Measurements from ENCODE around the gene NKG7. TPM values are rescaled to one million over a fixed set of nuclear protein-coding genes. Genes with fewer than 3 reads are reported as not detected.
A peak's percentile ranks its signal among the peaks of the same experiment; 100 is the strongest.

Gene NKG7
- total RNA-seq, 1 donor from 2014 or later: not detected

- peaks cover 11% of the 10 kb centered on the region for H3K27me3 Mint-ChIP-seq (ENCODE audit: unreplicated experiment)
Measured at GRCh38 chr19:51331193-51331592, 41.3 kb downstream of the NKG7 start.

DNA sequence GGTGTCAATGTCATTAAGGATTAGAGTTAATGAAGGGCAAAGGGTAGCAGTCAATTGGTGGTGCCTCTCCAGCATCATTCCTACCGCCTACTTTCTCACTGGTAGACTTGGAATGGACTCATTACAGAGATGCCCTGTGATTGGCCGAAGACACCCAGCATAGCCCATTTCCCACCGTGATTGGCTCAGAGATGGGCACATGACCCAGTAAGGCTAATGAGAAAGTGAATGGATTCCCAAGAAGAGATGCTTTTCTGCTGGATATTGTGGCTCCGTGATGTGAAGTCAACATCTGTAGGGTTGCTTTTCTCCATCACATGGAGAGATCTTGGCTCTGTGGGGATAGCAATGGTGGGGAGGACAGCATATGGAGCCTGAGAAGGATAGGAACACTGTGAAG lies 42.1 kb downstream of the NKG7 start:
- Mint-ChIP-seq H3K9me3 (ENCODE audit: unreplicated experiment) (peaks cover 10% of the 10 kb centered on the region), H3K27ac (ENCODE audit: unreplicated experiment) (peak overlapping the region; percentile 19), H3K4me3 (ENCODE audit: unreplicated experiment) (no peak overlapping the region), H3K4me1 (ENCODE audit: low read depth, unreplicated experiment) (peaks cover 2% of the 10 kb centered on the region), H3K27me3 (ENCODE audit: unreplicated experiment) (peaks cover 14% of the 10 kb centered on the region), H3K36me3 (ENCODE audit: unreplicated experiment) (peaks cover 13% of the 10 kb centered on the region)
- DNase-seq: no peak
- no peak for TF ChIP-seq CTCF (IDR thresholded peaks at IDR 0.05; ENCODE audit: partially characterized antibody, unreplicated experiment)

More at GRCh38 chr19:51331193-51331592, 41.3 kb downstream of the NKG7 start:
- Mint-ChIP-seq H3K36me3 (ENCODE audit: unreplicated experiment) (peaks cover 13% of the 10 kb centered on the region), H3K4me3 (ENCODE audit: unreplicated experiment) (no peak overlapping the region), H3K4me1 (ENCODE audit: low read depth, unreplicated experiment) (peaks cover 2% of the 10 kb centered on the region), H3K27ac (ENCODE audit: unreplicated experiment) (no peak overlapping the region), H3K9me3 (ENCODE audit: unreplicated experiment) (peaks cover 6% of the 10 kb centered on the region)
- TF ChIP-seq CTCF (IDR thresholded peaks at IDR 0.05; ENCODE audit: partially characterized antibody, unreplicated experiment): no peak
- DNase-seq: no peak

GRCh38 chr19:51329411-51329810 lies 43.0 kb downstream of the NKG7 start:
- Mint-ChIP-seq H3K4me1 (ENCODE audit: low read depth, unreplicated experiment) (peaks cover 2% of the 10 kb centered on the region), H3K27me3 (ENCODE audit: unreplicated experiment) (peaks cover 16% of the 10 kb centered on the region), H3K4me3 (ENCODE audit: unreplicated experiment) (no peak overlapping the region), H3K27ac (ENCODE audit: unreplicated experiment) (no peak overlapping the region), H3K9me3 (ENCODE audit: unreplicated experiment) (peaks cover 10% of the 10 kb centered on the region), H3K36me3 (ENCODE audit: unreplicated experiment) (peaks cover 18% of the 10 kb centered on the region)
- no peak for TF ChIP-seq CTCF (IDR thresholded peaks at IDR 0.05; ENCODE audit: partially characterized antibody, unreplicated experiment)
- DNase-seq: no peak

GRCh38 chr19:51327066-51328001 lies 45.1 kb downstream of the NKG7 start:
- Mint-ChIP-seq H3K4me1 (ENCODE audit: low read depth, unreplicated experiment) (peaks cover 2% of the 10 kb centered on the region), H3K27ac (ENCODE audit: unreplicated experiment) (no peak overlapping the region), H3K27me3 (ENCODE audit: unreplicated experiment) (peaks cover 20% of the 10 kb centered on the region), H3K36me3 (ENCODE audit: unreplicated experiment) (peaks cover 18% of the 10 kb centered on the region), H3K4me3 (ENCODE audit: unreplicated experiment) (peak overlapping the region; percentile 84), H3K9me3 (ENCODE audit: unreplicated experiment) (peaks cover 10% of the 10 kb centered on the region)
- TF ChIP-seq CTCF (IDR thresholded peaks at IDR 0.05; ENCODE audit: partially characterized antibody, unreplicated experiment): no peak
- peak; percentile 82 for DNase-seq
